ENCODE measurements around the gene DPEP3. TPM values are rescaled to one million over a fixed set of nuclear protein-coding genes. Genes with fewer than 3 reads are reported as not detected.
"Not testable (repeated sequence)": the region's sequence is repeated elsewhere in the genome, so short reads cannot be mapped to it uniquely, and the experiment has no call there.

The DPEP3 gene
- polyA plus RNA-seq, 1 donor from 2014 or later = not detected

- H3K9me2 ChIP-seq (ENCODE audit: insufficient read depth, low read length) = no peaks in the 10 kb centered on the region
- H3K4me3 ChIP-seq (ENCODE audit: low read length) = no peak overlapping the region
- H3K9ac ChIP-seq (ENCODE audit: low read length) = no peak overlapping the region
- H3K79me2 ChIP-seq (replicated peaks; ENCODE audit: insufficient read depth, low read length) = no peaks in the 10 kb centered on the region
- H3K27me3 ChIP-seq (ENCODE audit: insufficient read depth, low read depth, low read length) = no peaks in the 10 kb centered on the region
- no peaks in the 10 kb centered on the region for H3K36me3 ChIP-seq (ENCODE audit: insufficient read depth, low read length)
- TF ChIP-seq EZH2 (IDR thresholded peaks at IDR 0.05; ENCODE audit: borderline replicate concordance, insufficient read depth, low read length, poor library complexity, severe bottlenecking) (no peak), EP300 (conservative IDR thresholded peaks at IDR 0.05; ENCODE audit: poor library complexity, severe bottlenecking) (no peak), RAD21 (conservative IDR thresholded peaks at IDR 0.05) (no peak), REST (IDR thresholded peaks at IDR 0.05; ENCODE audit: borderline replicate concordance) (no peak), SMC3 (conservative IDR thresholded peaks at IDR 0.05; ENCODE audit: poor library complexity) (no peak)
- no peaks in the 10 kb centered on the region for H3F3A ChIP-seq (ENCODE audit: insufficient read depth, low read length, poor library complexity, severe bottlenecking)
- no peak overlapping the region for H3K27ac ChIP-seq (ENCODE audit: low read length)
- H3K4me2 ChIP-seq (ENCODE audit: low read length) = no peak overlapping the region
- no peak overlapping the region for H2AFZ ChIP-seq (ENCODE audit: low read depth, low read length)
- no peaks in the 10 kb centered on the region for H4K20me1 ChIP-seq (ENCODE audit: insufficient read depth)
- H3K9me3 ChIP-seq (ENCODE audit: low read length) = no peaks in the 10 kb centered on the region
These were observed 4.1 kb downstream of the DPEP3 start for GRCh38 chr16:67976205-67976604.

GRCh38 chr16:67975321-67976105 lies 4.8 kb downstream of the DPEP3 start:
- Histone ChIP-seq H3K9me3 (ENCODE audit: low read length) (no peaks in the 10 kb centered on the region), H3K4me3 (ENCODE audit: low read length) (no peak overlapping the region), H3K4me2 (ENCODE audit: low read length) (no peak overlapping the region), H3F3A (ENCODE audit: insufficient read depth, low read length, poor library complexity, severe bottlenecking) (no peaks in the 10 kb centered on the region), H3K27me3 (ENCODE audit: insufficient read depth, low read depth, low read length) (no peaks in the 10 kb centered on the region), H3K9ac (ENCODE audit: low read length) (no peak overlapping the region), H4K20me1 (ENCODE audit: insufficient read depth) (no peaks in the 10 kb centered on the region), H3K36me3 (ENCODE audit: insufficient read depth, low read length) (no peaks in the 10 kb centered on the region), H3K9me2 (ENCODE audit: insufficient read depth, low read length) (no peaks in the 10 kb centered on the region), H2AFZ (ENCODE audit: low read depth, low read length) (no peak overlapping the region), H3K79me2 (replicated peaks; ENCODE audit: insufficient read depth, low read length) (no peaks in the 10 kb centered on the region), H3K27ac (ENCODE audit: low read length) (no peak overlapping the region)
- TF ChIP-seq REST (IDR thresholded peaks at IDR 0.05; ENCODE audit: borderline replicate concordance) = no peak

- H3K27me3 ChIP-seq (ENCODE audit: insufficient read depth, low read depth, low read length) = peaks cover 25% of the 10 kb centered on the region
- not testable (repeated sequence) for H3K9me2 ChIP-seq (ENCODE audit: insufficient read depth, low read length); H3K9ac ChIP-seq (ENCODE audit: low read length); H3K27ac ChIP-seq (ENCODE audit: low read length); H3K4me2 ChIP-seq (ENCODE audit: low read length); H3K79me2 ChIP-seq (replicated peaks; ENCODE audit: insufficient read depth, low read length); H3K36me3 ChIP-seq (ENCODE audit: insufficient read depth, low read length); H3K9me3 ChIP-seq (ENCODE audit: low read length); H4K20me1 ChIP-seq (ENCODE audit: insufficient read depth); H3K4me3 ChIP-seq (ENCODE audit: low read length); H2AFZ ChIP-seq (ENCODE audit: low read depth, low read length); H3F3A ChIP-seq (ENCODE audit: insufficient read depth, low read length, poor library complexity, severe bottlenecking)
These were observed 8.0 kb downstream of the DPEP3 start for GRCh38 chr16:67972285-67972684.

All from neural cell (in vitro differentiated cells).